MCF 10A (cell line): Measurements from ENCODE around the gene ITGA5. TPM values are rescaled to one million over a fixed set of nuclear protein-coding genes. Genes with fewer than 3 reads are reported as not detected.

Experiments
- BruUV-seq: library from RNA; stranded (reverse); fragments of 400-500 nt; replicated peaks from 2 replicates; lab custom pipeline; 2021; lab: Mats Ljungman, UMichigan
- CTCF ChIA-PET: fragments of 300-600 bp; sonication (Branson Sonifier 250); formaldehyde crosslinking; extraction: SDS; loops from one replicate; lab custom pipeline; 2021; ENCODE audit warnings: antibody characterized with exemption, inconsistent platforms; lab: Yijun Ruan, JAX
- POLR2A ChIA-PET: fragments of 300-600, 350-650 bp; sonication (Branson Sonifier 250); formaldehyde crosslinking; extraction: SDS; loops from one replicate; lab custom pipeline; 2020; ENCODE audit warnings: antibody characterized with exemption, inconsistent platforms; lab: Yijun Ruan, JAX
- DNase-seq: peaks from one replicate; pipeline ENCODE4 v3.0.0-alpha.2; 2018; ENCODE audit not compliant: unreplicated experiment
- H3K27ac Mint-ChIP-seq: one replicate; pipeline ENCODE4 v1.8.0; 2022; ENCODE audit warnings: mild to moderate bottlenecking, low read depth, mixed read lengths; ENCODE audit not compliant: unreplicated experiment
- H3K27me3 Mint-ChIP-seq: one replicate; pipeline ENCODE4 v1.8.0; 2022; ENCODE audit warnings: mixed read lengths; ENCODE audit not compliant: insufficient read depth, unreplicated experiment
- H3K36me3 Mint-ChIP-seq: one replicate; pipeline ENCODE4 v1.8.0; 2022; ENCODE audit warnings: mild to moderate bottlenecking, moderate library complexity, mixed read lengths; ENCODE audit not compliant: insufficient read depth, unreplicated experiment
- H3K4me1 Mint-ChIP-seq: one replicate; pipeline ENCODE4 v1.8.0; 2022; ENCODE audit warnings: mixed read lengths; ENCODE audit not compliant: insufficient read depth, unreplicated experiment
- H3K4me3 Mint-ChIP-seq: one replicate; pipeline ENCODE4 v1.8.0; 2022; ENCODE audit warnings: mild to moderate bottlenecking, moderate library complexity, mixed read lengths; ENCODE audit not compliant: unreplicated experiment
- H3K9me3 Mint-ChIP-seq: one replicate; pipeline ENCODE4 v1.8.0; 2022; ENCODE audit warnings: mixed read lengths; ENCODE audit not compliant: unreplicated experiment
- CTCF ChIP-seq: fragments of 200-600 bp; IDR thresholded peaks from one replicate; pipeline ENCODE4 v1.8.0; 2022; ENCODE audit warnings: antibody characterized with exemption, mild to moderate bottlenecking; ENCODE audit not compliant: unreplicated experiment
- intact Hi-C: fragments of 100-400 bp; cut with micrococcal nuclease; formaldehyde crosslinking; loops from 2 replicates; pipeline ENCODE4 v1.14.1; 2022
- total RNA-seq: library from RNA; stranded (reverse); gene quantifications from 2 replicates; pipeline ENCODE4 v1.2.3, GENCODE V29; 2022

ITGA5 gene
- total RNA-seq, 1 experiment from 2014 or later = 110 TPM

GRCh38 chr12:54443446-54443845, 24.4 kb upstream of the ITGA5 start:
- CTCF ChIA-PET = interaction anchor here (0.6 to 33.3 kb wide), 7 partner anchors 33 to 189 kb away, joined by 3 to 982 read pairs (median 4); no protein-coding TSS in a partner anchor

GRCh38 chr12:54442961-54443360, 23.9 kb upstream of the ITGA5 start:
- POLR2A ChIA-PET = interaction anchor here (0.9 kb wide), 1 partner anchor 32 kb away, joined by 3 read pairs; no protein-coding TSS in a partner anchor
- BruUV-seq = no TSS peak
- Mint-ChIP-seq H3K4me1 (peaks cover 7% of the 10 kb centered on the region), H3K4me3 (no peak overlapping the region), H3K36me3 (no peaks in the 10 kb centered on the region), H3K27ac (no peak overlapping the region), H3K27me3 (no peaks in the 10 kb centered on the region), H3K9me3 (no peaks in the 10 kb centered on the region)
- CTCF ChIA-PET = interaction anchor here (0.6 to 33.3 kb wide), 10 partner anchors 9 to 620 kb away, joined by 3 to 982 read pairs (median 4); no protein-coding TSS in a partner anchor
- no peak for TF ChIP-seq CTCF
- DNase-seq = no peak
- intact Hi-C loops = no loop called here

More at GRCh38 chr12:54443446-54443845, 24.4 kb upstream of the ITGA5 start:
- Mint-ChIP-seq H3K4me3 (no peak overlapping the region), H3K27ac (no peak overlapping the region), H3K36me3 (no peaks in the 10 kb centered on the region), H3K4me1 (peaks cover 7% of the 10 kb centered on the region), H3K27me3 (no peaks in the 10 kb centered on the region), H3K9me3 (no peaks in the 10 kb centered on the region)
- DNase-seq = no peak
- no TSS peak for BruUV-seq
- intact Hi-C loops = no loop called here
- POLR2A ChIA-PET = interaction anchor here (0.6 to 1.1 kb wide), 4 partner anchors 9 to 202 kb away, joined by 3 read pairs; no protein-coding TSS in a partner anchor
- no peak for TF ChIP-seq CTCF

- no peaks in the 10 kb centered on the region for H3K36me3 Mint-ChIP-seq
- no TSS peak for BruUV-seq
- H3K4me1 Mint-ChIP-seq = peaks cover 12% of the 10 kb centered on the region
- ChIA-PET POLR2A (no interaction called here), CTCF (interaction anchor here (0.6 to 33.3 kb wide), 8 partner anchors 8 to 1330 kb away, joined by 3 to 982 read pairs (median 4); no protein-coding TSS in a partner anchor)
- TF ChIP-seq CTCF = no peak
- H3K27ac Mint-ChIP-seq = no peak overlapping the region
- no peak for DNase-seq
- no peaks in the 10 kb centered on the region for H3K9me3 Mint-ChIP-seq
- H3K27me3 Mint-ChIP-seq = no peaks in the 10 kb centered on the region
- intact Hi-C loops = no loop called here
- H3K4me3 Mint-ChIP-seq = no peak overlapping the region
These were observed 23.0 kb upstream of the ITGA5 start for GRCh38 chr12:54442099-54442498.

GRCh38 chr12:54439521-54440255, 20.6 kb upstream of the ITGA5 start:
- peak; percentile 73 for DNase-seq
- Mint-ChIP-seq H3K27me3 (no peaks in the 10 kb centered on the region), H3K9me3 (no peaks in the 10 kb centered on the region), H3K36me3 (no peaks in the 10 kb centered on the region), H3K4me1 (peaks cover 13% of the 10 kb centered on the region), H3K27ac (peak overlapping the region; percentile 22), H3K4me3 (no peak overlapping the region)
- TF ChIP-seq CTCF = peak; percentile 91
- intact Hi-C loops = loop anchor here (1.0 kb wide), 2 partner anchors 40 to 71 kb away; no protein-coding TSS in a partner anchor
- ChIA-PET CTCF (interaction anchor here (0.5 to 33.3 kb wide), 23 partner anchors 11 to 1680 kb away, joined by 3 to 982 read pairs (median 5); partner anchors contain the start of gene ITGA5), POLR2A (interaction anchor here (0.6 to 5.0 kb wide), 9 partner anchors 11 to 1397 kb away, joined by 3 to 52 read pairs (median 3); no protein-coding TSS in a partner anchor)
- BruUV-seq = no TSS peak
